Karpas-422 (cell line): ENCODE results near the gene FBXO42. TPM values are rescaled to one million over a fixed set of nuclear protein-coding genes. Genes with fewer than 3 reads are reported as not detected.
"Not testable (repeated sequence)": the region's sequence is repeated elsewhere in the genome, so short reads cannot be mapped to it uniquely, and the experiment has no call there.

ENCODE experiments used
- DNase-seq: peaks from one replicate; pipeline ENCODE4 v3.0.0-alpha.2; 2015
- H2AFZ ChIP-seq: fragments of 200-600 bp; sonication (generic); 2 replicates; pipeline ENCODE4 v1.6.1; 2014; ENCODE audit warnings: antibody characterized with exemption, low read length, mixed read lengths
- H3K27ac ChIP-seq: fragments of 200-600 bp; sonication (generic); 2 replicates; pipeline ENCODE4 v1.5.1; 2014; ENCODE audit warnings: mild to moderate bottlenecking, low read length, moderate library complexity
- H3K27me3 ChIP-seq: fragments of 200-600 bp; sonication (generic); 2 replicates; pipeline ENCODE4 v1.6.1; 2014; ENCODE audit warnings: low read length, mixed read lengths
- H3K36me3 ChIP-seq: fragments of 200-600 bp; sonication (generic); 2 replicates; pipeline ENCODE4 v1.6.1; 2014; ENCODE audit warnings: low read length, mixed read lengths; ENCODE audit not compliant: insufficient read depth
- H3K4me1 ChIP-seq: fragments of 200-600 bp; sonication (generic); 2 replicates; pipeline ENCODE4 v1.6.1; 2014; ENCODE audit warnings: mild to moderate bottlenecking, low read length, mixed read lengths
- H3K4me2 ChIP-seq: fragments of 200-600 bp; sonication (generic); 2 replicates; pipeline ENCODE4 v1.6.1; 2014; ENCODE audit warnings: low read length, low read depth, mild to moderate bottlenecking; ENCODE audit not compliant: poor library complexity, severe bottlenecking
- H3K4me3 ChIP-seq: fragments of 200-600 bp; sonication (generic); 2 replicates; pipeline ENCODE4 v1.5.1; 2014; ENCODE audit warnings: mild to moderate bottlenecking, antibody characterized with exemption, low read length, mixed read lengths
- H3K79me2 ChIP-seq: fragments of 200-600 bp; sonication (generic); 2 replicates; pipeline ENCODE4 v1.6.1; 2014; ENCODE audit warnings: mild to moderate bottlenecking, low read length, mixed read lengths
- H3K9ac ChIP-seq: fragments of 200-600 bp; sonication (generic); 2 replicates; pipeline ENCODE4 v1.6.0; 2014; ENCODE audit warnings: low read length
- H3K9me2 ChIP-seq: fragments of 200-600 bp; sonication (generic), shearing (Covaris generic); replicated peaks from 2 replicates; pipeline ENCODE4 v1.6.0; 2014; ENCODE audit warnings: mild to moderate bottlenecking, low read length, moderate library complexity; ENCODE audit not compliant: insufficient read depth
- H3K9me3 ChIP-seq: fragments of 300-700, 200-600 bp; sonication (generic); 2 replicates; pipeline ENCODE4 v1.6.1; 2014; ENCODE audit warnings: low read length, mixed read lengths
- H4K20me1 ChIP-seq: fragments of 200-600 bp; sonication (generic); 2 replicates; pipeline ENCODE4 v1.6.1; 2014; ENCODE audit warnings: mild to moderate bottlenecking, antibody characterized with exemption, low read length, low read depth; ENCODE audit not compliant: insufficient read depth
- total RNA-seq: library from RNA; depleted of rRNA; stranded (reverse); fragments of >200 nt; shearing (Covaris generic); gene quantifications from 2 replicates; pipeline ENCODE4 v1.2.3, GENCODE V29; 2014; ENCODE audit warnings: low replicate concordance

The FBXO42 gene
- total RNA-seq, 1 experiment from 2014 or later, result 31.7 TPM

GRCh38 chr1:16249596-16250241 lies 102.6 kb downstream of the FBXO42 start:
- peak overlapping the region; percentile 60 for H3K27ac ChIP-seq
- H3K36me3 ChIP-seq, result peaks cover 14% of the 10 kb centered on the region; the same call in 1 of the 2 replicates
- H3K27me3 ChIP-seq, result no peaks in the 10 kb centered on the region
- peak overlapping the region; percentile 36 for H3K4me2 ChIP-seq
- no peak overlapping the region for H2AFZ ChIP-seq
- no peaks in the 10 kb centered on the region for H3K9me3 ChIP-seq
- no peaks in the 10 kb centered on the region for H4K20me1 ChIP-seq
- H3K79me2 ChIP-seq, result peaks cover 6% of the 10 kb centered on the region; the same call in 1 of the 2 replicates
- DNase-seq, result no peak
- no peak overlapping the region for H3K4me3 ChIP-seq
- H3K4me1 ChIP-seq, result peaks cover 22% of the 10 kb centered on the region
- no peak overlapping the region for H3K9ac ChIP-seq
- no peaks in the 10 kb centered on the region for H3K9me2 ChIP-seq

- Histone ChIP-seq H3K4me2 (peak overlapping the region; percentile 36), H2AFZ (no peak overlapping the region), H3K79me2 (peaks cover 6% of the 10 kb centered on the region; the same call in 1 of the 2 replicates), H3K9me3 (no peaks in the 10 kb centered on the region), H4K20me1 (no peaks in the 10 kb centered on the region), H3K4me1 (peaks cover 30% of the 10 kb centered on the region), H3K27me3 (no peaks in the 10 kb centered on the region), H3K9me2 (no peaks in the 10 kb centered on the region), H3K4me3 (no peak overlapping the region), H3K27ac (peak overlapping the region; percentile 60), H3K36me3 (peaks cover 14% of the 10 kb centered on the region; the same call in 1 of the 2 replicates), H3K9ac (no peak overlapping the region)
- DNase-seq, result no peak
Observed at GRCh38 chr1:16248603-16249516, 103.4 kb downstream of the FBXO42 start.

GRCh38 chr1:16248007-16248436 lies 104.3 kb downstream of the FBXO42 start:
- Histone ChIP-seq H3K79me2 (peaks cover 6% of the 10 kb centered on the region; the same call in 1 of the 2 replicates), H3K4me3 (no peak overlapping the region), H3K9ac (no peak overlapping the region), H3K36me3 (peaks cover 13% of the 10 kb centered on the region; the same call in 1 of the 2 replicates), H3K27ac (peak overlapping the region; percentile 60; the same call in 1 of the 2 replicates), H3K4me1 (peaks cover 31% of the 10 kb centered on the region), H2AFZ (no peak overlapping the region), H4K20me1 (no peaks in the 10 kb centered on the region), H3K4me2 (no peak overlapping the region), H3K27me3 (no peaks in the 10 kb centered on the region), H3K9me3 (no peaks in the 10 kb centered on the region), H3K9me2 (no peaks in the 10 kb centered on the region)
- no peak for DNase-seq

GRCh38 chr1:16247441-16247840 lies 104.8 kb downstream of the FBXO42 start:
- Histone ChIP-seq H3K27ac (no peak overlapping the region), H3K36me3 (peaks cover 8% of the 10 kb centered on the region; the same call in 1 of the 2 replicates), H3K4me3 (no peak overlapping the region), H3K79me2 (peaks cover 6% of the 10 kb centered on the region; the same call in 1 of the 2 replicates), H4K20me1 (no peaks in the 10 kb centered on the region), H3K9me2 (no peaks in the 10 kb centered on the region), H3K4me1 (peaks cover 31% of the 10 kb centered on the region), H3K27me3 (no peaks in the 10 kb centered on the region), H2AFZ (no peak overlapping the region), H3K4me2 (no peak overlapping the region), H3K9ac (no peak overlapping the region), H3K9me3 (no peaks in the 10 kb centered on the region)
- DNase-seq, result no peak

- Histone ChIP-seq H3K4me3 (no peak overlapping the region), H3K9me2 (no peaks in the 10 kb centered on the region), H2AFZ (no peak overlapping the region), H4K20me1 (no peaks in the 10 kb centered on the region), H3K4me1 (peaks cover 31% of the 10 kb centered on the region), H3K36me3 (peaks cover 8% of the 10 kb centered on the region; the same call in 1 of the 2 replicates), H3K9ac (no peak overlapping the region), H3K79me2 (peaks cover 6% of the 10 kb centered on the region; the same call in 1 of the 2 replicates), H3K27me3 (no peaks in the 10 kb centered on the region), H3K27ac (no peak overlapping the region), H3K4me2 (no peak overlapping the region), H3K9me3 (no peaks in the 10 kb centered on the region)
- DNase-seq, result no peak
Observed at GRCh38 chr1:16246961-16247360, 105.3 kb downstream of the FBXO42 start.

DNA sequence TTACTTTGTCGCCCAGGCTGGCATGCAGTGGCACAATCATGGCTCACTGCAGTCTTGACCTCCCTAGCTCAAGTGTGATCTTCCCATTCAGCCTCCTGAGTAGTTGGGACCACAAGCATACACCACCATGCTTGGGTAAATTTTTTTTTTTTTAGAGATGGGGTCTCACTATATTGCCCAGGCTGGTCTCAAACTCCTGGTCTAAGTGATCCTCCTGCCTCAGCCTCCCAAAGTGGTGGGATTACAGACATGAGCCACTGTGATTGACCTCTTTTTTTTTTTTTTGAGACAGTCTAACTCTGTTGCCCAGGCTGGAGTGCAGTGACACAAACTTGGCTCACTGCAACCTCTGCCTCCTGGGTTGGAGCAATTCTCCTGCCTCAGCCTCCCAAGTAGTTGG lies 106.0 kb downstream of the FBXO42 start:
- not testable (repeated sequence) for H3K36me3 ChIP-seq, H3K79me2 ChIP-seq, H3K9me3 ChIP-seq, H3K27me3 ChIP-seq, H3K9me2 ChIP-seq, H3K27ac ChIP-seq, H2AFZ ChIP-seq, H4K20me1 ChIP-seq, H3K4me2 ChIP-seq, DNase-seq, H3K9ac ChIP-seq, H3K4me3 ChIP-seq
- H3K4me1 ChIP-seq, result peaks cover 31% of the 10 kb centered on the region

DNA sequence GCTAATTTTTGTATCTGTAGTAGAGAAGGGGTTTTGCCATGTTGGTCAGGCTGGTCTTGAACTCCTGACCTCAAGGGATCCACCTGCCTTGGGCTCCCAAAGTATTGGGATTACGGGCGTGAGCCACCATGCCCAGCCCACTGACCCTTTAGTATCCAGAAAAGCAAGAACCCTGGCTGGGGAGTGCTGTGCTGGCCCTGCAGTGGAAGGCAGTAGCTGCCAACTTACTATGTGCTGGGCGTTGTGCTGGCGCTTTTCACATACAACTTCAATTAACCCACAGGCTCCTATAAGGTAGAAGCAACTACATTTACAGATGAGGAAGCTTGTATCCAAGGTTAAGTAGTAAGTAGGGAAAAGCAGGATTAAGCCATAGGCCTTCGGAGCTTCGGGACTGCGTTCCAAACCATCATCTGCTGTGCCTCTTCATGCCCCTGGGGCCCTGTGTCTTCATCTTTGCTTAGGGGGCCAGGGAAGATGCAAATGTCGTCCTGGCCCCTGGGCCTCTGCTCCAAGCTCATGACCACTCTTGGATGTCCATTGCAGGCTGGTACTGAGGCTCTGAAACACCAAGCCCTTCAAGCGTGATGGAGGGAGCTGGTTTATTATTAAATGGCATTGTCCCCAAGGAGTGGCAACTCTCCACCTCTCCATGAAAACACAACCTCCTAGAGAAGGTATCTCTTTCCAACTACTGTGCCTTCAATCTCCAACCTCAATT lies 106.6 kb downstream of the FBXO42 start:
- peaks cover 30% of the 10 kb centered on the region for H3K4me1 ChIP-seq
- H3K79me2 ChIP-seq, result peaks cover 6% of the 10 kb centered on the region; the same call in 1 of the 2 replicates
- no peaks in the 10 kb centered on the region for H3K27me3 ChIP-seq
- no peaks in the 10 kb centered on the region for H3K9me2 ChIP-seq
- H3K9ac ChIP-seq, result no peak overlapping the region
- no peak overlapping the region for H2AFZ ChIP-seq
- no peak for DNase-seq
- no peak overlapping the region for H3K27ac ChIP-seq
- H3K9me3 ChIP-seq, result no peaks in the 10 kb centered on the region
- peaks cover 8% of the 10 kb centered on the region; the same call in 1 of the 2 replicates for H3K36me3 ChIP-seq
- no peak overlapping the region for H3K4me3 ChIP-seq
- H3K4me2 ChIP-seq, result no peak overlapping the region
- no peaks in the 10 kb centered on the region for H4K20me1 ChIP-seq
